CD4-positive, alpha-beta T cell treated with Interleukin-10 for 1 hour (primary cell): Measurements from ENCODE around the gene DIPK1B.
A peak's percentile ranks its signal among the peaks of the same experiment; 100 is the strongest.
"Not testable (repeated sequence)": the region's sequence is repeated elsewhere in the genome, so short reads cannot be mapped to it uniquely, and the experiment has no call there.

ENCODE experiments used
- DNase-seq: peaks from one replicate; pipeline ENCODE4 v3.0.0-alpha.2; 2020

Gene DIPK1B

DNA sequence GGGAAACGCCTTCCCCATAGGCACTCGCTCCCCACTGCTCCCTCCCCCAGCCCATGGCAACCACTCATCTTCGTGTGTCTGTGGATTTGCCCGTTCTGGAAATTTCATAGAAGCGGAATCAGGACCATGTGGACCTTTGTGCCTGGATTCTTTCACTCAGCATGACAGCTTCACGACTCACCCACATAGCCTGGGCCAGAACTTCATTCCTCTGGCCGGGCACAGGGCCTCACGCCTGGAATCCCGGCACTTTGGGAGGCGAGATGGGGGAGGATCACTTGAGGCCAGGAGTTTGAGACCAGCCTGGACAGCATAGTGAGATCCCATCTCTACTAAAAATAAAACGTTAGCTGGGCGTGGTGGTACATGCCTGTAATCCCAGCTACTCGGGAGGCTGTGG is 12.1 kb upstream of the DIPK1B start:
- no peak for DNase-seq

DNA sequence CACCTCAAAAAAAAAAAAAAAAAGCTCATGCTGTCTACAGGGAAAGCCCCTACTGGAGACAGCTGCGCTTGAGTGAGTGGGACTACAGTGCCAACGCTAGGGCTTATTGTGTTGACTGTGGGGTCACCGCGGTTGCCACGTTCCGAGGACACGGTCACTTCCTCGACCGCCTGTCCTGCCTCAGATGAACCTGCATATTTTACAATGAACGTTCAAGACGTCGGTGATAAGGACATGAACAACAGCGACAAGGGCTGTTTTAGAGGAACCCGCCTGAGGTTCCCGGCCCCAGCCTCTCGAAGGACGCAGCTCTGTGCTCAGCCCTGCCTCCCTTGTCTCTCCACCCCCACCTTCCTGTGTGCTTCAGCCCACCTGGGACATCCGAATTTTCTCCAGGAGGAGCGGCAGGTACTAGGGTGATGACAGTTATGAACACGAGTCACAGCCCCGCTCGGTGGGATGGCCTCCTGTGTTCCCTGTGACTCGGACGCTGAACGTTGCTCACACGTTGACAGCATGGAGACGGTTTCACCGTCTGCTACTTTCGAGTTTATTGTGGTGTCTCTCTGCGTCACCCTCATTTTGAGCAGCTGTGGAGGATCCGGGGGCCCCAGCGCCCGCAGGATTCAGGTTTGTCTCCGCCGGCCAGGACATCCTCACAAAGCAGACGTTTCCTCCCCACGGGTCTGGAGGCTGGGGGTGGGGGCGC is 11.3 kb upstream of the DIPK1B start:
- peak; percentile 52 for DNase-seq

DNA sequence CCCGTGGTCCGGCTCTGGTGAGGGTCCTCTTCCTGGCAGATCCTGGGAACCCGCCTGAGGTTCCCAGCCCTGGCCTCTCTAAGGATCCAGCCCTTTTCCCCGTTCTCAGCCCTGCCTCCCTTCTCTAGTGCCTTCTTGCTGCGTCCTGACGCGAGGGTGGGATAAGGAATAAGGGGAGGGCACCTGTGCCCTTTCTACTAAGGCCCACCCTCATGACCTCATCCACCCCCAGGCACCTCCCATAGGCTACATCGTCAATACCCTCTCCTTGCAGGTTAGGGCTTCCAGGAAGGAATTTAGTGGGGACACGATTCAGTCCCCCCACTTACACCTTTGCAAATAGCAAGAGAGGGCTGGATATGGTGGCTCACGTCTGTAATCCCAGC is 10.7 kb upstream of the DIPK1B start:
- no peak for DNase-seq

DNA sequence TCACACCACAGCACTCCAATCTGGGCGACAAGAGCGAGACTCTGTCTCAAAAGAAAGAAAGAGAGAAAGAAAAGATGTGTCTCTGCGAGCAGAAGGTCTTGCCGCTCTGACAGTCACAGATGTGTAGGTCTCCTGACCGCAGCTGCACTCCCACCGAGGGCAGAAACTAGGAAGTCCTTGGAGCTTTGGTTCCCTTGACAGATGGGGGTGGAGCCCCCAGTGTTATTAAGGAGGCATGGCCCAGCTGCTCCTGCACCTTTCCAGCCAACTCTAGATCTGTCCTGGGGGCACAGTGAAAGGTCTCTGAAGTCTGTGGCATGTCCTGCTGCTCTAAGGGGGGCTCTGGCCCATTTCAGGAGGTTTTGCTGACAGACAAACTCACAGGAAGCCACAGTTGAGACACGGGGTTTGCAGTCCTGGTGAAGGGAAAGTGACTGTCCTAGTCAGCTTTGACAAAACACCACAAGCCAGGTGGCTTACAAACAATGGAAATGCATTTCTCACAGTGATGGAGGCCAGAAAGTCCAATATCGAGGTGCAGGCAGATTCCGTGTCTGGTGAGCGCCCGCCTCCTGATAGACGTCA is 9.0 kb upstream of the DIPK1B start:
- no peak for DNase-seq

DNA sequence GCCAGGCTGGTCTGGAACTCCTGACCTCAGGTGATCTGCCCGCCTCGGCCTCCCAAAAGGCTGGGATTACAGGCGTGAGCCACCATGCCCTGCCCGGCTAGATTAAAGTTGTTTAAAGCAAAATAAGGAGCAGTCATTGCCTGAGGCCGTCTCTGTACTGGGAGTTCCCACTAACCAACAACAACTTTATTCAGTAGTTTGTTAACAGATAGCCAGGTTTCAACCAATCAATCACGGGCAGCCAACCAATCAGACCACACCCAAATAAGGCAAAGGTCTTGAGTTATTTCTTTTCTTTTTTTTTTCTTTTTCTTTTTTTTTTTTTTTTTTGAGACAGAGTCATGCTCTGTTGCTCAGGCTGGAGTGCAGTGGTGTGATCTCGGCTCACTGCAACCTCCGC is 7.6 kb upstream of the DIPK1B start:
- not testable (repeated sequence) for DNase-seq

DNA sequence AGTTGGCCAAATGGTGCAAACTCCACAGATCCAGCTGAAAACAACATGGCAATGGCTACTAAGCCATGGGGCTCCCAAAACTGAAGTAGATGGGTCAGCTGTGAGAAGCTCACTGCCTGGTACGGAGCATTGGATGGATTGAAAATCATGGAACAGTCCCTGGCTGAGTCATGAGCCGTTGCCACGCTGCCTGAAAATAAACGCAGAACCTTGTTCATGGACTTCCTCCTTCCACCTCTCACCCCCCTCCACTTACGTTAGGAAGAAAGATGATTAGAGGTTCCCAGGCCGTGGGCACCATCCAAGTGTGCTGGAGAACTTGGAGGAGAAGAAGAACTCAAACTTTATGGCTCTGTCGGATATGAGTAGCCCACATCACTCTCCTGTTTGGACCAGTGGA is 6.8 kb upstream of the DIPK1B start:
- no peak for DNase-seq

DNA sequence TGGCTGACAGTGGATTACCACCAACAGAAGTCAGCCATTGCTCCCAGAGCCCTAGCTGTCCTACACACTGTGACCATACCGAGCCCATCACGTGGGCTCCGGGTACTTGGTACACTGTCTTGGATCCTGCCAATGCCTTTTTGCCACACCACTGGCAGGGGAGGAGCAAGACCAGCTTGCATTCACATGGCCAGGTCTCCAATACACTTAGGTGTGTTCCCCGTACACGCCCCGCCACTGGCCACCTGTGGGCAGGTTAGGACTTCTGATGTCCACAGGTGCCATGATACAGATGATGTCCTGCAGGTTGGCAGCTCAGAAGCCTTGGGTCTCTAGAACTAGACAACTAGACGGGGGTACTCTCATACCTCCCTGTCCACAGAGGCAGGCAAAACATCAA is 5.4 kb upstream of the DIPK1B start:
- no peak for DNase-seq

DNA sequence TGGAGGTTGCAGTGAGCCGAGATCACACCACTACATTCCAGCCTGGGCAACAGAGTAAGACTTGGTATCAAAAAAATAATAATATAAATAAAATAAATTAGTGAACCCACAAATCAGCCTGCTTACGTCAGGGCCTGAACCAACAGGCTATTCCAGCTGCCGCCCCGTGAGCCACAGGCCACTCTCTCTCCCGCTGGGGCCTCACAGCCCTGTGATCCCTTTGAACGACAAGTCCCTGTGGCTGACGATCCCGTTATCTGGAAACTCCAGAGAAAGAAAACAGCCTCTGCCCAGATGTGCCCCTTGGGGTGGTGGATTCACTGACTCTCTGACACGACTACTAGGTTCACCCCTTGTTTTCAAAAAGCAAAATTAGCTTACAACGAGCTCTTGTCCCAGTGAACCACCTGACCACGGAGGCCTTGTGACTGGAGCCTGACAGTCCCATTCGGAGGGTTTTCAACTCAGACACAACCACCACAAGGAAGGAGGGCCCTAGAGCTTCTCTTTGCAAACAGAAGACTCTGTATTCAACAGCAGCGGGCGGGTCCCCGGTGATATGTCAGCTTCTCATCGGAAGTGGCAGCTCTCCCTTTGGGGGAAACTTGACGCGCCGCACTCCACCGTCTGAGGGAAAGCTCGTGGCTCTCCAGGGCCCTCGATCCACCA is 4.4 kb upstream of the DIPK1B start:
- no peak for DNase-seq

DNA sequence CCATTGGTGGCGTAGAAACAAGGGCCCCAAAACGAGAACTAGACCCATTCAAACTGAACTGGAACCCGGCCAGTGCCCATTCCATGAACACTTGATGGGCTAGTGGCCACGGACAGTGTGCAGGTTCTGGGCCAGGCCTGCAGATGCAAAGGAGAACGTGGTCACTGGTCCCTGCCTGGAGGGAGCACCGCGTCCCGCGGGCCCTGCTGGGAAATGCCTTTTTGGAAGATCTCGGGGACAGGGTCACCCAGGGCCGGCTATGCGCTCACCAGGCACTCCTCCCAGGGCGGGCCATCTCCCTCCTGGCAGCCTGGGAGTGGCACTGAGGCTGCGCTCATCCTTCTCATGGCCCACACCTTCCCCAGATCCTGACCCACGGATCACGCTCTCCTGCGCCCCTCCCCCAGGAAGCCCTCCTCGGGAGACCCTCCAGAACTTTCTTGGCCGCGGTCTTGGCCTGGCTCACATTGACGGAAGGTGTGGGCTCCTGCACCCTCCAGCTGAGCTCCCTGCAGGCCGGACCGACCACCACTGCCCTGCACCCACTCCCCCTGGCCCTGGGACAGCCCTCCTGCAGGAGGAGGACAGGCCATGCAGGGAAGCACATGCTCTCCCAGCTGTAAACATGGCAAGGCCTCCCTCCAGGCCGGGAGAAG is 2.8 kb upstream of the DIPK1B start:
- no peak for DNase-seq

DNA sequence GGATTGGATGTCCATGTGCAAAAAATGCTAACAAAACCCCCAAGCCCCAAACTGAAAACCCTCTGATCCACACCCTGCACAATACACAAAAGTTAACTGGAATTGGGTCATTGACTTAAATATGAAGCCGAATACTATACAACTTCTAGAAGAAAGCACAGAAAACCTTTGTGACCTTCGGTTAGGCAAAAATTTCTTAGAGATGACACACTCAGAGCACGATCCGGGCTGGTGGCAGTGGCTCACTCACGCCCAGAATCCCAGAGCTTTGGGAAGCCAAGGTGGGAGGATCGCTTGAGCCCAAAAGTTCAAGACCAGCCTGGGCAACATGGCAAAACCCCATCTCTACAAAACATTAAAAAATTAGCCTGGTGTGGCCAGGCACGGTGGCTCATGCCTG is 1.8 kb upstream of the DIPK1B start:
- no peak for DNase-seq

DNA sequence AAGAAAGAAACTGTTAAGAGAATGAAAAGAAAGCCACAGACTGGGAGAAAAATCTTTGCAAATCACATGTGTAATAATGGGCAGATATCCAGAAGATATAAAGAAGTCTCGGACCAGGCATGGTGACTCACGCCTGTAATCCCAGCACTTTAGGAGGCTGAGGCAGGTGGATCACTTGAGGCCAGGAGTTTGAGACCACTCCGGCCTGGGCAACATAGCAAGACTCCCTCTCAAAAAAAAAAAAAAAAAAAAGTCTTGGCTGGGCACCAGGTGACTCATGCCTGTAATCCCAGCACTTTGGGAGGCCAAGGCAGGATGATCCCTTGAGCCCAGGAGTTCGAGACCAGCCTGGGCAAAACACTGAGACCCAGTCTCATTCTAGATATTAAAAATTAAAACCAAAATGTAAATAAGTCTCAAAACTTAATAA is 1.1 kb upstream of the DIPK1B start:
- DNase-seq = not testable (repeated sequence)

DNA sequence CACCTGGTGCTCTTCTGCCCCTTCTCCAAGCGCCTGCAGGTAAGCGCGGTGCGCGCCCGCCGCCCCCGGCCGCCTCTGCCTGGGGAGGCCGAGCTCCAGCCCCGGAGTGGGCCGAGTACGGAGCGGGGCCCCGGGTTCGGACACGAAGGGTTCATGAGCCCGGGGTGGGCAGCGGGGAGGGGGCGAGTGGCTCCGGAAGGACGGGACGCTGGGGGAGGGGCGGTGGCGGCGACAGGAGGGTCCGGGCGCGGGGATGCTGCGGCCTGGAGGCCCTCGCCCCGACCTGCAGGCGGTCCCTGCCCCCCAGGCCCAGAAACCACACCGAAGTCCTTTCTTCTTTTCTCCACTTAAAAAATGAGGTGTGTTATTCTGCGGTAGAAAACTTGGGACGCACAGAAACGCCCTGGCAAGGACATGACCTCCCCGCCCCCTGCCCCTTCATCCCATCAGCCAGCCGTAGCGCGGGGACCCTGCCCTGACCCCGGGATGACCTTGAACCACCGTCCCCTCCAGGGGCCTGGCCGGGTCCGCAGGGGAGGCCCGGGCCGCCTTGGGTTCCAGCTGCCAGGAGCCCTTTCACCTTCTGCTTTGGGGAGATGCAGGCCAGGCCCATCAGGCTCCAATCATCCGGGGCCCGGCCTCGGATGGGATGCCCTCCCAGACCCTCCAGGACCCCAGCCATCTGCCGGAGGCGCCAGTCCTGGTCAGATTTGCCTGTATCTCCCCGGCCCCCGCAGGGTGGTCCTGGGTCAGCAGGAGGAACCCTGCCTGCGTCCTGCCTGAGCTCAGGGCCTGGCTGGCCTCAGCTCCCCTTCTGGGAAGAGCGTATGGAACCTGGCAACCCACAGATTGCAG is 545 bp downstream of the DIPK1B start:
- DNase-seq = no peak

DNA sequence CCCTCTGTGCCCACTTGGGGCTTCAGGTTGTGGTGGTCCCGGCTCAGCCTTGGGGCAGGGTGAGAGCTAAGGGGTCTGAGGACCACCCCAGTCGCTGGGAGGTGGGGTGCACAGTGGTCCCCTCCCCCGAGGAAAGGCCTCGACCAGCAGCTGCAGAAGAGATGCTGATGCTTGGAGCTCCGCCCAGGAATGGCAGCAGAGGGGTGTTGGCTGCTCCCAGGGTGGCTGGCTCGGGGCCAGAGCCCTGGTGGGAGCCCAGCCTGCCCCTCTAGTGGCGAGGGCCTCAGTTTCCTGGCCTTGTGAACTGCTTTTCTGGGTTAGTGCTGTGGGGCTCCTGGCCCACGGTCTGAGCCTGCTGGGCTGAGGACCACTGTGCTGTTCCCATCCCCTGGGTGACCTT is 1.2 kb downstream of the DIPK1B start:
- DNase-seq = no peak

DNA sequence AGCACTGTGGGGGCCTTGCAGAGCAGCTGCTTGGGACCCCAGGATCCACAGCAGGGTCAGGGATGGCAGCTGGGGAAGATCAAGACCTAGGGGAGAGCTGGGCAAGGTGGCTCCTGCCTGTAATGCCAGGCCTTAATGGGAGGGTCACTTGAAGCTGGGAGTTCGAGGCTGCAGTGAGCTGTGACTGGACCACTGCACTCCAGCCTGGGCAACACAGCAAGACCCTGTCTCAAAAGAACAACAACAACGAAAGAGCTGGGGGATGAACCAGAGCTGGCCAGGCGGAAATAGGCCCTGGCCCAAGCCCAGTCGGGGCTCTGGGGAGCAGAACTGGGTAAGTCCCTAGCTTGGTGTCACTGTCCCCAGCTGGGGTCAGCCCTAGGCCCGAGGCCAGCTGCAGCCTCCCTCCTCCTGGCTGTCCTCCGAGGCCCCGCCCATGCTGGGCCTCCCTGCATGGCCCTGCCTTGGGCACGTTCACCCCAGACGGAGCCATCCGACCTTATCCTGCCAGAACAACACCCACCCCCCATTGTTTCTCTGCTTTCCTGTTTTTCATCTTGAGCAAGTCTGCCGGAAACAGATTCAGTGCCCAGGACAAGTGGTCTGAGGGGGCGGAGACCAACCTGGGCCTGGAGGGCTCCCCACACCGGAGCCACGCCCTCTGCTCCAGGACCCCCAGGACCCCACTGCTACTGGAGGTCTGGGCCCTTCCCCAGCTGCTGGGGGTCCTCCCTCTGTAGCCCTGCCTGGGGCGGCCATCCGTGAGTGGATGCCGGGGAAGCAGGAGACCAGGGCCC is 1.9 kb downstream of the DIPK1B start:
- DNase-seq = no peak

DNA sequence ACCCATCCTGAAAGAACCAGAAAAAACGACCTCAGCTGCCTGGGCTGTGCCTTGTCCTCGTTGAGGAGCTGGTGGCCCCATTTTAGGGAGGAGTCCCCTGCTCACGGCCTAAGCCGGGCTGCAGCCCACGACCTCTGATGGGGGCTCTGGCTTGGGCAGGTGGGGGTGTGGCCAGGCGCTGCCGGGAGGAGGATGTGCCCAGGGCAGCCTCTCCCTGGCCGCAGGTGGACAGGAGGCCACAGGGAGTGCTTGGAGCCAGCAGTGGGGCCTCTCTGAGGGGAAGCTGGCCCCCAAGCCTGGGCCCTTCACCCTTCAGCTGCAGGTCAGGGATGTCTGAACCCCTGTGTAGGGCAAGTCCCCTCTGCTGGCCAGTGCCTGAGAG is 2.5 kb downstream of the DIPK1B start:
- DNase-seq = no peak

DNA sequence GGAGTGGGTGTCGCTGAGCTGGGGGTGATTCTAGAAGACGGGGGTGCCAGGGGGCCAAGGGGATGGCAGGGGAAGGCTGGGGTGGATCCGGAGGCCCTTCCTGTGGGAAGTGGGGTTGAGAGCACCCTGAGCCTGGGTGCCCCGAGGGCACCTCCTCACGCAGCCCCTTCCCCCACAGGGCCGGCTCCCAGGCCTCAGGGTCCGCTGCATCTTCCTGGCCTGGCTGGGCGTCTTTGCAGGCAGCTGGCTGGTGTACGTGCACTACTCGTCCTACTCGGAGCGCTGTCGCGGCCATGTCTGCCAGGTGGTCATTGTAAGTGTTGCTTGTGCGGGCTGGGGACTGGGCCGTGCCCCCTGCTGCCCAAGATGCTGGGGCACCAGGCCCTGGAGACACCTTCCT is 5.0 kb downstream of the DIPK1B start:
- DNase-seq = no peak

DNA sequence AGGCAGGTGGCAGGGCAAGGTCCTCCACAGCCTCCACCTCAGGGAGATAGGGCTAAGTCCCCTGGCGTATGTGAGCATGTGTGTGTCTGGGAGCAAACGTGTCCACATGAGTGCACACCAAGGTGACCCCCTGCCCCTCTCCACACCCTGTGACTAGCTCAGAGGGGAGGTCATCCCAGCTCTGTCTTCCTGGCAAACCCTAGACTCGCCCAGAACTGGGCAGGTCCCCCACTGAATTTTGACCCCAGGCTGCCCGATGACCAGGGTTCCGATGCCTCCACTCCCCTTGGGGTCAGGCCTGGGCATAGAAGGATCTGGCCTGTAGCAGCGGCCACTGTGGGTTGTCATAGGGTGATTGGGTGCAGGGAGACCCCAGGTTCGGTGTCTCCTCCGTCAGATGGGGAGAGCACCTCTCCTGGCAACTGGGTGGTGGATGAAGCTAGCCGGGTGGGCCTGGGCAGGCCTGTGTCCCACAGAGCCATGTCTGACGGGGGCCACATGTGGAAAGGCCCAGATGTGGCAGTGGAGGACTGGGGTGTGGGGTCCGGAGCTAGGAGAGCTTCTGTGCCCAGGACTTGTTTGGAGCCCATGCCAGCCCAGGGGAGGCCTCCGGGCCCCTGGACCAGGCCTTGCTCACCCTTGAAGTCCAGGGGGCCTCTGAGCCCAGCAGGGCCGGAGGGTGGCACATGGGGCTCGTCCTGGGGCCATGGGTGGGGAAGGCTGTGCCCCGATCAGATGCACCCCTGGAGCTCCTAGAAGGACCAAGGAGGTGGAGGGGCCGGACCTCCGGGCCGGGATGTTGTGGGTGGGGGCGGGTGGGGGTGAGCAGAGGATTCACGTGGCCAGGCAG is 6.2 kb downstream of the DIPK1B start:
- no peak for DNase-seq

DNA sequence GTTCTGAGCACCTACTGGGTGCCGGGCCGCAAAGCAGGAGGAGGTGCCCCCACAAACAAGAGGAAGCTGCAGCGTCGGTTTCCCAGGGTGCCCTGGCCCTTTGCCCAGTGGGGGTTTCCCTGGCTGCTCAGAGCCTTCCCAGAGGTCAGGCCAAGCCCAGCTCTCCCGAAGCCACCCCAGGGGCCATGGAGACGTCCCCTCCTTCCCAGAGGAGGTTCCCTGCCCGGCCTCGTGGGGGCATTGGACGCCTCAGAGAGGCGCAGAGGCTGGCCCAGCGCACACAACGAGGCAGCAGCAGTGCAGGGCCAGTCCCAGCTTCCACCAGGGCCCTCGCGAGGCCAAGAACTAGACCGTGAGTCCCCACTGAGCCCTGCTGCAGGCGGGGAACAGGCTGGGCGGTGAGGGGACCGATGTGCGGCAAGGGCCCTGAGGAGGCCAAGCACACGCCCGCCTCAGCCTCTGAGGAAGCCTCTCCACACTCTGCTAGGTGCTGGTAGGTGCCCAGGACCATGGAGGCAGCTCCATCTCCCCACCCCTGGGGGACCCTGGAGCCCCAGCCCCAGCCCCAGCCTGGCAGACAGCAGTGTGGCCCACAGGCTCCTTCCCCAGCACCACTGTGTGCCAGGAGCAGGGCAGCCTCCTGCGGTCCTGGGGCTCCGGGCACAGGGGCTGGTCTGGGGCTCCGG is 7.0 kb downstream of the DIPK1B start:
- DNase-seq = peak; percentile 34

DNA sequence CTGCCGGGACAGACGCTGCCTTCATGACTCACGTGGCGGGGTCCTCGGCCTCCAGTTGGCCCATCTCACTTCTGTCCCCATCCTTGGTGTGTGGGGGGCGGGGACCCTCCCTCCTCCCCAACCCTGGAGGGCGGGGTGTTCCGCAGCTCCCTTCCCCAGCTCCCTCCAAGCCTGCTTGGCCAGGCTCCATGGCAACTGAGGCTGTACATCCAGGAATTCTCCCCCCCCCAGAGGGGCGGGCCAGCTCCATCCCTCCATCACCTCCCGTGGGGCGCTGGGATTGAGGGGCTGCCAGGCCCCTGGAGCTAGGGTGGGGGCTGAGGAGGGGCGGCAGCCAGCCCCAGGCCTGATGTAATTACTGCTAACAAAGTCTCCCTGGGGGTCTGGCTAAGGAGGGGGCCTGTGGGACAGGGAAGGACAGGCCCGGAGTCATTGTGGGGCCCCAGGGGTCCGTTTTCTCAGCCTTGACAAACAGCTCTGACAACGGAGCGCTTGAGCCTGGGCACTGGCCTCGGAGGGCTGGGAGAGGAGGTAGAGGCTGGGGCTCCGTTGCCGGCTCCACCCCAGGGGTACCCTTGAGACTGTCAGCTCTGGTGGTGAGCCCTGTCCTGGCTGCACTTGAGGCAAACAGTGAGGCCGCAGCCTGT is 8.0 kb downstream of the DIPK1B start:
- DNase-seq = no peak

DNA sequence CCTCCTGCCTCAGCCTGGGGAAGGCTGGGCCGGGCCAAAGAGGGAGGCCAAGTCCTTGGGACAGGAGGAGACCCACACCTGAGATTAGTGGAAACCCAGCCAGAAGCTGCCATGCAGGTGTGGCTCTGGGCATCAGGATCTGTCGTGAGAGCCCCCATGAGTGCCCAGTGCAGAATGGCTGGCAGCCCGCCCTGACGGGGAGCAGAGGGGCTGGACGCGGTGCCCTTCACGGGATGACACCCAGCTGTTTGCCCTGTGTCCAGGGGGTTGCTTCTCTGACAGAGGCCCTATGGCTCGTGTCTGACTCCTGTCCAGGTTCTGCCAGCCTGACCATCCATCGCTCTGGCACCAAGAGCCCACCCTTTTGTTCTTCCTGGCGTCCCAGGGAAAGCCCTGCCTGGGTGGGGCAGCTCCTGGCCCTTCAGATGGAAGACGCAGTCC is 8.5 kb downstream of the DIPK1B start:
- no peak for DNase-seq
